Bronchial epithelial cell (primary cell): ENCODE results near the gene ACOXL. TPM values are rescaled to one million over a fixed set of nuclear protein-coding genes. Genes with fewer than 3 reads are reported as not detected.

ENCODE experiments used
- DNase-seq: peaks from one replicate; pipeline ENCODE4 v3.0.0-alpha.2; 2010; ENCODE audit warnings: low read depth
- FAIRE-seq: peaks from 2 replicates; lab custom pipeline; 2011; peaks lifted over from hg19 to GRCh38; lab: Jason Lieb, UNC
- H3K27me3 ChIP-seq: 2 replicates; pipeline ENCODE4 v1.5.1; 2011; ENCODE audit warnings: low read length; ENCODE audit not compliant: control insufficient read depth, insufficient read depth
- H3K36me3 ChIP-seq: 2 replicates; pipeline ENCODE4 v1.5.1; 2011; ENCODE audit warnings: low read length; ENCODE audit not compliant: control insufficient read depth, insufficient read depth
- H3K4me3 ChIP-seq: 2 replicates; pipeline ENCODE4 v1.5.1; 2011; ENCODE audit warnings: mild to moderate bottlenecking, low read depth, low read length, control low read depth
- CTCF ChIP-seq: IDR thresholded peaks from 2 replicates; pipeline ENCODE4 v1.5.1; 2011; ENCODE audit warnings: mild to moderate bottlenecking, moderate library complexity, low read length, control low read depth, inconsistent platforms; ENCODE audit not compliant: insufficient read depth, severe bottlenecking
- total RNA-seq: library from RNA; depleted of rRNA; stranded (reverse); fragments of >200 nt; gene quantifications from 2 replicates; pipeline ENCODE4 v1.2.1, GENCODE V29; 2014

The ACOXL gene
- total RNA-seq, 1 donor from 2014 or later: not detected

- no peak for FAIRE-seq
- no peak for TF ChIP-seq CTCF
- Histone ChIP-seq H3K4me3 (no peak overlapping the region), H3K27me3 (peaks cover 1% of the 10 kb centered on the region), H3K36me3 (peaks cover 8% of the 10 kb centered on the region)
- DNase-seq: no peak
These were observed 391.4 kb downstream of the ACOXL start for GRCh38 chr2:111123751-111124150.

- Histone ChIP-seq H3K36me3 (peaks cover 11% of the 10 kb centered on the region), H3K27me3 (no peaks in the 10 kb centered on the region), H3K4me3 (no peak overlapping the region)
- FAIRE-seq (no peak), DNase-seq (no peak)
- TF ChIP-seq CTCF: no peak
These were observed 394.2 kb downstream of the ACOXL start for GRCh38 chr2:111126581-111126980.

- H3K36me3 ChIP-seq: peaks cover 11% of the 10 kb centered on the region
- no peaks in the 10 kb centered on the region for H3K27me3 ChIP-seq
- no peak overlapping the region for H3K4me3 ChIP-seq
- no peak for DNase-seq
- no peak for TF ChIP-seq CTCF
- no peak for FAIRE-seq
These were observed 395.0 kb downstream of the ACOXL start for GRCh38 chr2:111127351-111127750.

- TF ChIP-seq CTCF: no peak
- no peaks in the 10 kb centered on the region for H3K27me3 ChIP-seq
- peaks cover 11% of the 10 kb centered on the region for H3K36me3 ChIP-seq
- DNase-seq: no peak
- FAIRE-seq: no peak
- no peak overlapping the region for H3K4me3 ChIP-seq
These were observed 395.7 kb downstream of the ACOXL start for GRCh38 chr2:111128096-111128495.

- H3K4me3 ChIP-seq: no peak overlapping the region
- TF ChIP-seq CTCF: no peak
- DNase-seq: no peak
- no peaks in the 10 kb centered on the region for H3K27me3 ChIP-seq
- FAIRE-seq: peak; percentile 7
- H3K36me3 ChIP-seq: peaks cover 3% of the 10 kb centered on the region
These were observed 401.2 kb downstream of the ACOXL start for GRCh38 chr2:111133603-111134002.

DNA sequence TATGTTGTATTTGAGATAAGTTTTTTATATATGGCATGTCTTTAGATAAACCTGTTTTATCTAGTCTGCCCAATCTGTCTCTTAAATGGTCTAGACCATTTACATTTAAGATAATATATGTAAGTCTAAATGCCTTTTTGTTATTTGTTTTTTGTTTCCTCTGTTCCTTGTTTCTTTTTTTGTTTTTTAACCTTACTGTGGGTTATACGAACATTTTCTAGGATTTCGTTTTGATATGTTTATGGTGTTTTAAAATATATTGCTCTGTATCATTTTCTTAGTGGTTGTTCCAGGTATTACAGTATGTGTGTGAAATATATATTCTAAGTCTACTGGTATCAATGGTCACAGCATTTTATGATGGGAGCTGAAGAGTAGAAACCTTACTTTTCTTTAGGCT lies 401.7 kb downstream of the ACOXL start:
- DNase-seq (no peak), FAIRE-seq (no peak)
- peaks cover 2% of the 10 kb centered on the region for H3K36me3 ChIP-seq
- TF ChIP-seq CTCF: no peak
- no peak overlapping the region for H3K4me3 ChIP-seq
- H3K27me3 ChIP-seq: no peaks in the 10 kb centered on the region
